Measurements from ENCODE around the gene NUMA1. TPM values are rescaled to one million over a fixed set of nuclear protein-coding genes. Genes with fewer than 3 reads are reported as not detected.

NUMA1 gene
- total RNA-seq, 1 experiment from 2014 or later: 145 TPM

- Histone ChIP-seq H3K4me1 (ENCODE audit: control insufficient read depth, insufficient read depth, low read length) (no peaks in the 10 kb centered on the region), H3K36me3 (ENCODE audit: control insufficient read depth, insufficient read depth, low read length) (no peaks in the 10 kb centered on the region), H3K4me3 (ENCODE audit: low read depth in 2 of 2, low read length in 2 of 2) (no peak overlapping the region), H3K27ac (ENCODE audit: low read length) (no peak overlapping the region), H3K9me3 (ENCODE audit: control insufficient read depth, insufficient read depth, low read depth, low read length) (no peaks in the 10 kb centered on the region), H3K27me3 (ENCODE audit: control insufficient read depth, insufficient read depth, low read length) (no peaks in the 10 kb centered on the region)
- CTCF ChIA-PET: no interaction called here
- intact Hi-C loops (cut with micrococcal nuclease; ENCODE audit: unreplicated experiment) (no loop called here), in situ Hi-C loops (cut with HindIII; ENCODE audit: low pct_unique_long_range_greater_than_20kb, low sequenced_read_pairs) (no loop called here)
- no peak for ATAC-seq
- no peak for TF ChIP-seq POLR2AphosphoS5 (IDR thresholded peaks at IDR 0.05; ENCODE audit: low read depth, low read length)
- TF ChIP-seq TCF7L2 (IDR thresholded peaks at IDR 0.05; ENCODE audit: low read depth, low read length): no peak
- no peak for TF ChIP-seq SIN3A (IDR thresholded peaks at IDR 0.05; ENCODE audit: borderline replicate concordance, insufficient read depth, low read depth, low read length)
- no peak for TF ChIP-seq REST (IDR thresholded peaks at IDR 0.05; ENCODE audit: insufficient read depth in 1 of 2, low read depth in 2 of 2, low read length in 1 of 2)
- no peak for TF ChIP-seq CTCF (IDR thresholded peaks at IDR 0.05)
- DNase-seq (ENCODE audit: low read depth, low spot score): no peak
- BruUV-seq (replicated peaks): no TSS peak
- POLR2A ChIA-PET: no interaction called here
Observed at GRCh38 chr11:71955898-71956456, 124.4 kb downstream of the NUMA1 start.

Small RNA genes within 50 kb of the gene (microRNA-seq; reads per million reads assigned to microRNA genes)
- not detected for gene MIR3165 (ENCODE audit: unreplicated experiment)

Other genes with a start within 250 kb of the NUMA1 start
- not detected for gene DEFB108B, start 247.3 kb downstream of the NUMA1 start, total RNA-seq (2021; ENCODE audit: unreplicated experiment)
- not detected for gene DEFB131B, start 202.1 kb downstream of the NUMA1 start, total RNA-seq (2021; ENCODE audit: unreplicated experiment)
- gene XNDC1N, start 151.9 kb downstream of the NUMA1 start, total RNA-seq (2021; ENCODE audit: unreplicated experiment): 11.5 TPM
- 69.6 TPM for gene RNF121, start 151.5 kb downstream of the NUMA1 start, total RNA-seq (2021; ENCODE audit: unreplicated experiment)
- 18.2 TPM for gene IL18BP, start 81.6 kb downstream of the NUMA1 start, total RNA-seq (2021; ENCODE audit: unreplicated experiment)
- 13.4 TPM for gene LRRC51, start 308 bp upstream of the NUMA1 start, total RNA-seq (2021; ENCODE audit: unreplicated experiment)
- 126 TPM for gene LAMTOR1, start 22.8 kb upstream of the NUMA1 start, total RNA-seq (2021; ENCODE audit: unreplicated experiment)
- not detected for gene TOMT, start 25.4 kb upstream of the NUMA1 start, total RNA-seq (2021; ENCODE audit: unreplicated experiment)
- gene ANAPC15, start 32.2 kb upstream of the NUMA1 start, total RNA-seq (2021; ENCODE audit: unreplicated experiment): 78.2 TPM
- not detected for gene FOLR3, start 55.2 kb upstream of the NUMA1 start, total RNA-seq (2021; ENCODE audit: unreplicated experiment)
- gene FOLR1, start 111.6 kb upstream of the NUMA1 start, total RNA-seq (2021; ENCODE audit: unreplicated experiment): not detected
- not detected for gene FOLR2, start 136.3 kb upstream of the NUMA1 start, total RNA-seq (2021; ENCODE audit: unreplicated experiment)
- gene INPPL1, start 144.2 kb upstream of the NUMA1 start, total RNA-seq (2021; ENCODE audit: unreplicated experiment): 298 TPM
- gene PHOX2A, start 163.6 kb upstream of the NUMA1 start, total RNA-seq (2021; ENCODE audit: unreplicated experiment): not detected